ENCODE data around the gene SPHK2.
"Not testable (repeated sequence)": the region's sequence is repeated elsewhere in the genome, so short reads cannot be mapped to it uniquely, and the experiment has no call there.

Gene SPHK2

DNA sequence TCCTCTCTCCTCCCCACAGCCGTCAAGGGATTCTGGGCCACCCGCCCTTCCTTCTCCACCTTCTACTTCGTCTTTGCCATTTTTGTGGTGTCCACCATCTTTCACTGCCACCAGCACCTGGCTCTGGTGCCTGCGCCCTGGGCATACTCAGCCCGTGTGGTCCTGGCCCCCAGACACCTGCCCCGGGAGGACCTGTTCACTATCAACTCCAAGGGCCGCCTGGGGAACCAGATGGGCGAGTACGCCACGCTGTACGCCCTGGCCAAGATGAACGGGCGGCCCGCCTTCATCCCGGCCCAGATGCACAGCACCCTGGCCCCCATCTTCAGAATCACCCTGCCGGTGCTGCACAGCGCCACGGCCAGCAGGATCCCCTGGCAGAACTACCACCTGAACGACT, 60.7 kb downstream of the SPHK2 start:
- not testable (repeated sequence) for H3K9me3 ChIP-seq (ENCODE audit: control insufficient read depth, low read length); H3K4me3 ChIP-seq (ENCODE audit: low read length)

More for the DNA sequence above, 60.7 kb downstream of the SPHK2 start:
- H3K4me1 ChIP-seq (ENCODE audit: control insufficient read depth, insufficient read depth, low read length); H3K36me3 ChIP-seq (ENCODE audit: control insufficient read depth, insufficient read depth, low read length, severe bottlenecking); H3K27me3 ChIP-seq (replicated peaks; ENCODE audit: control insufficient read depth, insufficient read depth, low read length); DNase-seq (ENCODE audit: low read depth); H3K9ac ChIP-seq (ENCODE audit: low read length): not testable (repeated sequence)

Measured in adipocyte (in vitro differentiated cells).